Epithelial cell of proximal tubule (primary cell): ENCODE measurements around the gene ELN. TPM values are rescaled to one million over a fixed set of nuclear protein-coding genes. Genes with fewer than 3 reads are reported as not detected.
"Not testable (repeated sequence)": the region's sequence is repeated elsewhere in the genome, so short reads cannot be mapped to it uniquely, and the experiment has no call there.

Experiments
- DNase-seq: peaks from one replicate; pipeline ENCODE4 v3.0.0-alpha.2; 2011; ENCODE audit warnings: low read depth
- H3K4me3 ChIP-seq: 2 replicates; pipeline ENCODE4 v1.5.1; 2011; ENCODE audit warnings: low read depth, mild to moderate bottlenecking, low read length
- CTCF ChIP-seq: conservative IDR thresholded peaks from 2 replicates; pipeline ENCODE4 v1.5.1; 2012; ENCODE audit warnings: low read depth, mild to moderate bottlenecking, low read length
- total RNA-seq: library from RNA; depleted of rRNA; stranded (reverse); fragments of >200 nt; gene quantifications from 2 replicates; pipeline ENCODE4 v1.2.3, GENCODE V29; 2015

Gene ELN
- total RNA-seq, 1 donor from 2014 or later: 0.12 TPM

GRCh38 chr7:74006451-74007241 lies 21.3 kb upstream of the ELN start:
- DNase-seq: no peak
- TF ChIP-seq CTCF: no peak
- H3K4me3 ChIP-seq: no peak overlapping the region

- TF ChIP-seq CTCF: no peak
- no peak overlapping the region for H3K4me3 ChIP-seq
- DNase-seq: no peak
Measured at GRCh38 chr7:74007242-74007567, 20.8 kb upstream of the ELN start.

- TF ChIP-seq CTCF: no peak
- no peak for DNase-seq
- no peak overlapping the region for H3K4me3 ChIP-seq
Measured at GRCh38 chr7:74008687-74009086, 19.3 kb upstream of the ELN start.

GRCh38 chr7:74009719-74010118 lies 18.3 kb upstream of the ELN start:
- no peak overlapping the region for H3K4me3 ChIP-seq
- no peak for DNase-seq
- no peak for TF ChIP-seq CTCF

GRCh38 chr7:74010407-74010806 lies 17.6 kb upstream of the ELN start:
- no peak for DNase-seq
- H3K4me3 ChIP-seq: no peak overlapping the region
- no peak for TF ChIP-seq CTCF

GRCh38 chr7:74011421-74011820 lies 16.6 kb upstream of the ELN start:
- not testable (repeated sequence) for DNase-seq, H3K4me3 ChIP-seq

- no peak overlapping the region for H3K4me3 ChIP-seq
- no peak for TF ChIP-seq CTCF
- DNase-seq: no peak
Measured at GRCh38 chr7:74012842-74013249, 15.1 kb upstream of the ELN start.
